Panc1 (cell line): ENCODE measurements around the gene SLC19A1. TPM values are rescaled to one million over a fixed set of nuclear protein-coding genes. Genes with fewer than 3 reads are reported as not detected.

Experiments
- ATAC-seq: fragments of 200-7000 bp; cut with Tn5 transposase; 2 replicates; pipeline ENCODE4 v1.9.1; 2020; ENCODE audit warnings: mild to moderate bottlenecking, moderate library complexity
- BruUV-seq: library from RNA; stranded (reverse); fragments of 400-500 nt; replicated peaks from 2 replicates; lab custom pipeline; 2021; lab: Mats Ljungman, UMichigan
- CTCF ChIA-PET: fragments of 300-600 bp; sonication (Branson Sonifier 250); formaldehyde crosslinking; loops from one replicate; lab custom pipeline; 2022; ENCODE audit warnings: antibody characterized with exemption; lab: Charles Lee
- POLR2A ChIA-PET: fragments of 300-600 bp; sonication (Branson Sonifier 250); formaldehyde crosslinking; loops from one replicate; lab custom pipeline; 2022; ENCODE audit warnings: antibody characterized with exemption; lab: Charles Lee
- DNase-seq: peaks from one replicate; pipeline ENCODE4 v3.0.0-alpha.2; 2010; ENCODE audit warnings: low read depth, low spot score
- H3K27ac ChIP-seq: 2 replicates; pipeline ENCODE4 v1.5.1; 2011; ENCODE audit warnings: mild to moderate bottlenecking, low read length, inconsistent platforms
- H3K27me3 ChIP-seq: fragments of 200-500 bp; sonication (Bioruptor generic); 2 replicates; pipeline ENCODE4 v1.6.0; 2014; ENCODE audit warnings: low read length, inconsistent platforms; ENCODE audit not compliant: control insufficient read depth, insufficient read depth
- H3K36me3 ChIP-seq: fragments of 200-500 bp; sonication (Bioruptor generic); 2 replicates; pipeline ENCODE4 v1.5.1; 2014; ENCODE audit warnings: inconsistent platforms, mild to moderate bottlenecking, low read length, moderate library complexity; ENCODE audit not compliant: control insufficient read depth, insufficient read depth
- H3K4me1 ChIP-seq: 2 replicates; pipeline ENCODE4 v1.5.1; 2011; ENCODE audit warnings: inconsistent platforms, mild to moderate bottlenecking, low read length, moderate library complexity; ENCODE audit not compliant: control insufficient read depth, insufficient read depth
- H3K4me3 ChIP-seq, 2 experiments: 2 replicates each; pipeline ENCODE4 v1.5.1; 2011 to 2012; ENCODE audit warnings: low read depth in 2 of 2, low read length in 2 of 2, mild to moderate bottlenecking in 2 of 2, inconsistent platforms in 1 of 2, moderate library complexity in 1 of 2
- H3K9me3 ChIP-seq: fragments of 200-500 bp; sonication (Bioruptor generic); 2 replicates; pipeline ENCODE4 v1.5.1; 2014; ENCODE audit warnings: low read depth, mild to moderate bottlenecking, inconsistent platforms, low read length, moderate library complexity; ENCODE audit not compliant: control insufficient read depth, insufficient read depth
- POLR2AphosphoS5 ChIP-seq: IDR thresholded peaks from 2 replicates; pipeline ENCODE4 v1.6.1; 2012; ENCODE audit warnings: mild to moderate bottlenecking, low read depth, low read length, moderate library complexity
- SIN3A ChIP-seq: IDR thresholded peaks from 2 replicates; pipeline ENCODE4 v1.6.1; 2012; ENCODE audit warnings: low read depth, mild to moderate bottlenecking, low read length, moderate library complexity, borderline replicate concordance; ENCODE audit not compliant: insufficient read depth
- TCF7L2 ChIP-seq: IDR thresholded peaks from 2 replicates; pipeline ENCODE4 v1.6.1; 2011; ENCODE audit warnings: mild to moderate bottlenecking, low read depth, low read length, inconsistent platforms
- in situ Hi-C: cut with HindIII; loops from 2 replicates; pipeline ENCODE4 v1.10.0; 2016; ENCODE audit warnings: low sequenced_read_pairs, low pct_unique_long_range_greater_than_20kb
- intact Hi-C: fragments of 100-400 bp; cut with micrococcal nuclease; formaldehyde crosslinking; loops from one replicate; pipeline ENCODE4 v1.10.0; 2022; ENCODE audit not compliant: unreplicated experiment
- total RNA-seq: library from RNA; stranded (reverse); gene quantifications from one replicate; pipeline ENCODE4 v1.2.1, GENCODE V29; 2021; ENCODE audit not compliant: unreplicated experiment
- TF ChIP-seq, protein P1 (sequence below): fragments of 450-650 bp; IDR thresholded peaks from 2 replicates; pipeline ENCODE4 v1.5.1; 2017; ENCODE audit warnings: mild to moderate bottlenecking
- TF ChIP-seq, protein P2 (sequence below), 2 experiments: IDR thresholded peaks; 2 replicates each; pipeline ENCODE4 v1.6.1; 2011 to 2012; ENCODE audit warnings: low read depth in 2 of 2, control low read depth in 1 of 2, low read length in 1 of 2, mild to moderate bottlenecking in 1 of 2, moderate library complexity in 1 of 2; ENCODE audit not compliant: insufficient read depth in 1 of 2

Gene SLC19A1
- total RNA-seq, 1 experiment from 2014 or later: 24.5 TPM

- no peak for DNase-seq
- POLR2A ChIA-PET: no interaction called here
Measured at GRCh38 chr21:45589686-45590245, 47.5 kb upstream of the SLC19A1 start.

GRCh38 chr21:45588871-45589491 lies 46.7 kb upstream of the SLC19A1 start:
- TF ChIP-seq, protein P1, sequence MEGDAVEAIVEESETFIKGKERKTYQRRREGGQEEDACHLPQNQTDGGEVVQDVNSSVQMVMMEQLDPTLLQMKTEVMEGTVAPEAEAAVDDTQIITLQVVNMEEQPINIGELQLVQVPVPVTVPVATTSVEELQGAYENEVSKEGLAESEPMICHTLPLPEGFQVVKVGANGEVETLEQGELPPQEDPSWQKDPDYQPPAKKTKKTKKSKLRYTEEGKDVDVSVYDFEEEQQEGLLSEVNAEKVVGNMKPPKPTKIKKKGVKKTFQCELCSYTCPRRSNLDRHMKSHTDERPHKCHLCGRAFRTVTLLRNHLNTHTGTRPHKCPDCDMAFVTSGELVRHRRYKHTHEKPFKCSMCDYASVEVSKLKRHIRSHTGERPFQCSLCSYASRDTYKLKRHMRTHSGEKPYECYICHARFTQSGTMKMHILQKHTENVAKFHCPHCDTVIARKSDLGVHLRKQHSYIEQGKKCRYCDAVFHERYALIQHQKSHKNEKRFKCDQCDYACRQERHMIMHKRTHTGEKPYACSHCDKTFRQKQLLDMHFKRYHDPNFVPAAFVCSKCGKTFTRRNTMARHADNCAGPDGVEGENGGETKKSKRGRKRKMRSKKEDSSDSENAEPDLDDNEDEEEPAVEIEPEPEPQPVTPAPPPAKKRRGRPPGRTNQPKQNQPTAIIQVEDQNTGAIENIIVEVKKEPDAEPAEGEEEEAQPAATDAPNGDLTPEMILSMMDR: no peak
- no peak for TF ChIP-seq POLR2AphosphoS5
- no peak for TF ChIP-seq SIN3A
- TF ChIP-seq, protein P2, sequence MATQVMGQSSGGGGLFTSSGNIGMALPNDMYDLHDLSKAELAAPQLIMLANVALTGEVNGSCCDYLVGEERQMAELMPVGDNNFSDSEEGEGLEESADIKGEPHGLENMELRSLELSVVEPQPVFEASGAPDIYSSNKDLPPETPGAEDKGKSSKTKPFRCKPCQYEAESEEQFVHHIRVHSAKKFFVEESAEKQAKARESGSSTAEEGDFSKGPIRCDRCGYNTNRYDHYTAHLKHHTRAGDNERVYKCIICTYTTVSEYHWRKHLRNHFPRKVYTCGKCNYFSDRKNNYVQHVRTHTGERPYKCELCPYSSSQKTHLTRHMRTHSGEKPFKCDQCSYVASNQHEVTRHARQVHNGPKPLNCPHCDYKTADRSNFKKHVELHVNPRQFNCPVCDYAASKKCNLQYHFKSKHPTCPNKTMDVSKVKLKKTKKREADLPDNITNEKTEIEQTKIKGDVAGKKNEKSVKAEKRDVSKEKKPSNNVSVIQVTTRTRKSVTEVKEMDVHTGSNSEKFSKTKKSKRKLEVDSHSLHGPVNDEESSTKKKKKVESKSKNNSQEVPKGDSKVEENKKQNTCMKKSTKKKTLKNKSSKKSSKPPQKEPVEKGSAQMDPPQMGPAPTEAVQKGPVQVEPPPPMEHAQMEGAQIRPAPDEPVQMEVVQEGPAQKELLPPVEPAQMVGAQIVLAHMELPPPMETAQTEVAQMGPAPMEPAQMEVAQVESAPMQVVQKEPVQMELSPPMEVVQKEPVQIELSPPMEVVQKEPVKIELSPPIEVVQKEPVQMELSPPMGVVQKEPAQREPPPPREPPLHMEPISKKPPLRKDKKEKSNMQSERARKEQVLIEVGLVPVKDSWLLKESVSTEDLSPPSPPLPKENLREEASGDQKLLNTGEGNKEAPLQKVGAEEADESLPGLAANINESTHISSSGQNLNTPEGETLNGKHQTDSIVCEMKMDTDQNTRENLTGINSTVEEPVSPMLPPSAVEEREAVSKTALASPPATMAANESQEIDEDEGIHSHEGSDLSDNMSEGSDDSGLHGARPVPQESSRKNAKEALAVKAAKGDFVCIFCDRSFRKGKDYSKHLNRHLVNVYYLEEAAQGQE (IDR thresholded peaks at IDR 0.05; ENCODE audit: insufficient read depth in 1 of 2, low read depth in 2 of 2, low read length in 1 of 2): no peak
- TF ChIP-seq TCF7L2: no peak
- H3K9me3 ChIP-seq: peaks cover 6% of the 10 kb centered on the region; the same call in 1 of the 2 replicates
- H3K36me3 ChIP-seq: no peaks in the 10 kb centered on the region
- intact Hi-C loops: no loop called here
- no peak overlapping the region for H3K27ac ChIP-seq
- H3K4me1 ChIP-seq: no peaks in the 10 kb centered on the region
- no TSS peak for BruUV-seq
- no peak for ATAC-seq
- in situ Hi-C loops: no loop called here
- POLR2A ChIA-PET: no interaction called here
- CTCF ChIA-PET: interaction anchor here (0.5 kb wide), 1 partner anchor 33 kb away, joined by 5 read pairs; no protein-coding TSS in a partner anchor
- no peak overlapping the region for H3K4me3 ChIP-seq
- H3K27me3 ChIP-seq: no peaks in the 10 kb centered on the region
- DNase-seq: no peak

More at GRCh38 chr21:45589686-45590245, 47.5 kb upstream of the SLC19A1 start:
- ATAC-seq: no peak
- Histone ChIP-seq H3K9me3 (peaks cover 6% of the 10 kb centered on the region; the same call in 1 of the 2 replicates), H3K36me3 (no peaks in the 10 kb centered on the region), H3K27ac (no peak overlapping the region), H3K4me1 (no peaks in the 10 kb centered on the region), H3K4me3 (no peak overlapping the region), H3K27me3 (no peaks in the 10 kb centered on the region)
- intact Hi-C loops (no loop called here), in situ Hi-C loops (no loop called here)
- CTCF ChIA-PET: no interaction called here
- no TSS peak for BruUV-seq
- TF ChIP-seq TCF7L2 (no peak), SIN3A (no peak), POLR2AphosphoS5 (no peak)
- TF ChIP-seq, protein P2 (IDR thresholded peaks at IDR 0.05; ENCODE audit: insufficient read depth in 1 of 2, low read depth in 2 of 2, low read length in 1 of 2): no peak
- TF ChIP-seq, protein P1: no peak
